ENCODE measurements around the gene FAM181A. TPM values are rescaled to one million over a fixed set of nuclear protein-coding genes. Genes with fewer than 3 reads are reported as not detected.

Gene FAM181A
- total and polyA plus RNA-seq, 2 donors (not counting 1 experiment from before 2014, with no cell fraction given) = not detected

DNA sequence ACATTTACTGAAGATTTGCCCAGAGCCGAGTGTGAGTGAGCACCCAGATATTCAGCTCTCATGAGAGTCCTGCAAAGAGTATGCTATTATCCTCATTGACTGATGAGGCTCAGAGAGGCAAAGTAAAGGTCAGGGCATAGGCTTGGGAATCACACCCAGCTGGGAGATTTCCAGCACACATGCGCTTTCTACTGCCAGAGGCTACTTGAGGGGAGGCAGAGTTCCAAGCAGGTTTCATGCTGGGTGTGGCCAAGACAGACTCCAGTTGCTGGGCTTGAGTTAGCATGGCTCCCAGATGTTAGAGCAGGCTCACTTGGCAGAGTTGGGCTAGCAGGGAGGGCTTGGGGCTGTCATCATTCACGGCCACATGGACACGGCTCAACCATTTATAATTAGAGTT, 14.4 kb upstream of the FAM181A start:
- Mint-ChIP-seq H3K27ac (no peak overlapping the region), H3K4me3 (no peak overlapping the region), H3K9me3 (ENCODE audit: insufficient read depth) (no peaks in the 10 kb centered on the region), H3K4me1 (no peaks in the 10 kb centered on the region), H3K27me3 (peaks cover 18% of the 10 kb centered on the region)
- Histone ChIP-seq H4K20me1 (ENCODE audit: control insufficient read depth, insufficient read depth, low read length, poor library complexity, severe bottlenecking) (no peaks in the 10 kb centered on the region), H2AFZ (ENCODE audit: insufficient read depth, low read depth, low read length, poor library complexity, severe bottlenecking) (no peak overlapping the region), H3K27ac (ENCODE audit: low read length in 2 of 2) (no peak overlapping the region), H3K27me3 (replicated peaks in 1 of 4; ENCODE audit: control extremely low read depth in 1 of 4, control insufficient read depth in 3 of 4, insufficient read depth in 4 of 4, low read length in 3 of 4) (peaks cover 0 to 7% (median 2%) of the 10 kb centered on the region in 4 experiments), H3K36me3 (replicated peaks in 1 of 2; ENCODE audit: control extremely low read depth in 1 of 2, control insufficient read depth in 1 of 2, extremely low read depth in 1 of 2, insufficient read depth in 2 of 2, low read length in 1 of 2) (no peaks in the 10 kb centered on the region), H3K9me3 (ENCODE audit: control extremely low read depth in 1 of 3, control insufficient read depth in 2 of 3, insufficient read depth in 1 of 3, low read length in 2 of 3) (peaks cover 0 to 11% (median 4%) of the 10 kb centered on the region in 3 donors), H3K9ac (ENCODE audit: low read length) (no peak overlapping the region), H3K4me1 (ENCODE audit: control insufficient read depth in 2 of 2, insufficient read depth in 2 of 2, low read length in 2 of 2) (no peaks in the 10 kb centered on the region), H3K79me2 (ENCODE audit: control insufficient read depth, insufficient read depth, low read length) (no peaks in the 10 kb centered on the region), H3K4me2 (replicated peaks; ENCODE audit: low read depth, low read length, poor library complexity, severe bottlenecking) (no peak overlapping the region), H3K4me3 (ENCODE audit: control extremely low read depth in 1 of 5, extremely low read depth in 1 of 5, insufficient read depth in 1 of 5, low read depth in 2 of 5, low read length in 4 of 5) (no peak overlapping the region)
- intact Hi-C loops (cut with micrococcal nuclease) = loop anchor here (1.0 kb wide), 1 partner anchor 9 kb away; no protein-coding TSS in a partner anchor
- no peak for ATAC-seq (ENCODE audit: low read depth)
- CTCF ChIA-PET = no interaction called here
- TF ChIP-seq CTCF (IDR thresholded peaks at IDR 0.05) = no peak
- TF ChIP-seq EZH2 (IDR thresholded peaks at IDR 0.05; ENCODE audit: borderline replicate concordance, insufficient read depth, low read depth, low read length, poor library complexity, severe bottlenecking) = no peak
- 100% methylated on average over 2 of the region's 4 CpGs for WGBS (ENCODE audit: insufficient coverage)
- no peak for DNase-seq
- POLR2A ChIA-PET = no interaction called here

- H3K4me3 Mint-ChIP-seq = no peak overlapping the region
- Histone ChIP-seq H3K4me1 (ENCODE audit: control insufficient read depth in 2 of 2, insufficient read depth in 2 of 2, low read length in 2 of 2) (no peaks in the 10 kb centered on the region), H4K20me1 (ENCODE audit: control insufficient read depth, insufficient read depth, low read length, poor library complexity, severe bottlenecking) (no peaks in the 10 kb centered on the region), H3K4me2 (replicated peaks; ENCODE audit: low read depth, low read length, poor library complexity, severe bottlenecking) (no peak overlapping the region), H3K4me3 (ENCODE audit: control extremely low read depth in 1 of 5, extremely low read depth in 1 of 5, insufficient read depth in 1 of 5, low read depth in 2 of 5, low read length in 4 of 5) (no peak overlapping the region), H3K9ac (ENCODE audit: low read length) (no peak overlapping the region), H3K27ac (ENCODE audit: low read length in 2 of 2) (no peak overlapping the region), H2AFZ (ENCODE audit: insufficient read depth, low read depth, low read length, poor library complexity, severe bottlenecking) (no peak overlapping the region), H3K9me3 (ENCODE audit: control extremely low read depth in 1 of 3, control insufficient read depth in 2 of 3, insufficient read depth in 1 of 3, low read length in 2 of 3) (peaks cover 0 to 11% (median 4%) of the 10 kb centered on the region in 3 donors), H3K79me2 (ENCODE audit: control insufficient read depth, insufficient read depth, low read length) (no peaks in the 10 kb centered on the region), H3K36me3 (replicated peaks in 1 of 2; ENCODE audit: control extremely low read depth in 1 of 2, control insufficient read depth in 1 of 2, extremely low read depth in 1 of 2, insufficient read depth in 2 of 2, low read length in 1 of 2) (no peaks in the 10 kb centered on the region), H3K27me3 (replicated peaks in 1 of 4; ENCODE audit: control extremely low read depth in 1 of 4, control insufficient read depth in 3 of 4, insufficient read depth in 4 of 4, low read length in 3 of 4) (peaks cover 0 to 7% (median 2%) of the 10 kb centered on the region in 4 experiments)
- ChIA-PET CTCF (no interaction called here), POLR2A (no interaction called here)
- no peaks in the 10 kb centered on the region for H3K4me1 Mint-ChIP-seq
- intact Hi-C loops (cut with micrococcal nuclease) = no loop called here
- H3K27me3 Mint-ChIP-seq = peaks cover 26% of the 10 kb centered on the region
- ATAC-seq (ENCODE audit: low read depth) (no peak), DNase-seq (no peak)
- TF ChIP-seq CTCF (IDR thresholded peaks at IDR 0.05) (no peak), EZH2 (IDR thresholded peaks at IDR 0.05; ENCODE audit: borderline replicate concordance, insufficient read depth, low read depth, low read length, poor library complexity, severe bottlenecking) (no peak)
- no peak overlapping the region for H3K27ac Mint-ChIP-seq
- H3K9me3 Mint-ChIP-seq (ENCODE audit: insufficient read depth) = no peaks in the 10 kb centered on the region
- 87% methylated on average over 4 of the region's 4 CpGs for WGBS (ENCODE audit: insufficient coverage)
Observed at GRCh38 chr14:93914278-93914677, 12.9 kb upstream of the FAM181A start.
